Measurements from ENCODE around the gene ROBO2.

- TF ChIP-seq ZNF398 (tag by site-specific recombination; IDR thresholded peaks at IDR 0.05) (no peak), ZBTB7A (tag by site-specific recombination; IDR thresholded peaks at IDR 0.05; ENCODE audit: low read depth) (no peak)
Observed at GRCh38 chr3:77271306-77271705, 231.4 kb downstream of the ROBO2 start.

Measured in HEK293 (cell line).